Subcutaneous abdominal adipose tissue (tissue), 5 donors: Measurements from ENCODE around the gene PI4KA.

Source experiments
- H3K27ac ChIP-seq: one replicate; pipeline ENCODE4 v1.7.0; 2013; ENCODE audit warnings: low read depth, mild to moderate bottlenecking, inconsistent platforms, low read length, moderate library complexity
- H3K27me3 ChIP-seq, 5 donors: one replicate each; pipeline ENCODE4 v1.7.0; 2013; ENCODE audit warnings: low read length in 5 of 5, inconsistent platforms in 1 of 5; ENCODE audit not compliant: control insufficient read depth in 5 of 5, insufficient read depth in 4 of 5
- H3K36me3 ChIP-seq, 5 donors: one replicate each; pipeline ENCODE4 v1.7.0; 2013; ENCODE audit warnings: low read length in 5 of 5; ENCODE audit not compliant: control insufficient read depth in 5 of 5, insufficient read depth in 5 of 5
- H3K4me1 ChIP-seq, 5 donors: one replicate each; pipeline ENCODE4 v1.7.0; 2013; ENCODE audit warnings: low read length in 5 of 5, mild to moderate bottlenecking in 3 of 5, moderate library complexity in 1 of 5; ENCODE audit not compliant: control insufficient read depth in 5 of 5, insufficient read depth in 5 of 5
- H3K4me3 ChIP-seq, 5 donors: one replicate each; pipeline ENCODE4 v1.7.0; 2013; ENCODE audit warnings: low read length in 5 of 5, low read depth in 1 of 5
- H3K9ac ChIP-seq, 5 donors: one replicate each; pipeline ENCODE4 v1.7.0; 2013; ENCODE audit warnings: low read length in 5 of 5, mild to moderate bottlenecking in 4 of 5, moderate library complexity in 3 of 5
- H3K9me3 ChIP-seq, 5 donors: one replicate each; pipeline ENCODE4 v1.7.0; 2013; ENCODE audit warnings: low read length in 5 of 5; ENCODE audit not compliant: control insufficient read depth in 5 of 5
- donor health status: healthy.
- donor health status: healthy.
- donor health status: healthy.
- donor health status: healthy.
- donor health status: healthy.

The PI4KA gene

DNA sequence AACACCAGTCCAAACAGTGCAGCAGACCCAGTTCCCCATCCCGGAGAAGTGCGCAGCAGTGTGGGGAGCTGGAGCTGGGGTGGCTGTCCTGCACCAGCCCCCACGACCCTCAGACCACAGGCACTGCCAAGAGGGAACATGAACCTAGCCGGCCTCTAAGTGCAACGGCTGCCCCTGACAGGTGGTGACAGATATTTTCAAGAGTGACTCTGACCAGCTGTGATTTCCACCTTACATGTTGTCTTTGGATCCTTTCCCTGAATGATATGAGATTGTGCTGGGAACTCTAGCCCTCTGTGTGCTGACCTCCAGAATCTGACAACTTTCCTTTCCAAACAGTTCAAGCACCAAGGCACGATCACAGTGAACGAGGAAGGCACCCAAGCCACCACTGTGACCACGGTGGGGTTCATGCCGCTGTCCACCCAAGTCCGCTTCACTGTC, 72.1 kb downstream of the PI4KA start:
- Histone ChIP-seq H3K9ac (no peak overlapping the region), H3K27ac (no peak overlapping the region), H3K9me3 (no peaks in the 10 kb centered on the region), H3K4me3 (no peak overlapping the region), H3K27me3 (no peaks in the 10 kb centered on the region), H3K4me1 (peaks cover 0 to 3% (median 0%) of the 10 kb centered on the region in 5 donors), H3K36me3 (peaks cover 5 to 67% (median 39%) of the 10 kb centered on the region in 5 donors)

DNA sequence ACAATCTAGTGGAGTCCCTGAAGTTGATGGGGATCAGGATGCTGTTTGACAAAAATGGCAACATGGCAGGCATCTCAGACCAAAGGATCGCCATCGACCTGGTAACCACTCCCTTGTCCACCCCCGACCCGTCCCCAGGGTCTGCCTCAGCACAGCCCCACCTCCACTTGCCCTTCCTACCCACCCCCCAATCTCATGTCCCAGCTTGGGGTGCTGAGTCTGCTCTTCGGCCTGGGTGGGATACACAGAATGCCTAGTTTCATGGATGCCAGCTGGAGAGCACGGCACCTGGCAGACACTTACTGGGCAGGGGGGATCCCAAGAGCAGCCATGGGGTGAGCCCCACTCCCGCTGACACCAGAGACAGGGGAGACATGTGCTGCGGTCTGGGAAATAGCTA, 72.6 kb downstream of the PI4KA start:
- H3K27me3 ChIP-seq: no peaks in the 10 kb centered on the region
- H3K27ac ChIP-seq: no peak overlapping the region
- H3K9me3 ChIP-seq: no peaks in the 10 kb centered on the region
- H3K9ac ChIP-seq: no peak overlapping the region
- peaks cover 0 to 3% (median 0%) of the 10 kb centered on the region in 5 donors for H3K4me1 ChIP-seq
- H3K36me3 ChIP-seq: peaks cover 5 to 67% (median 40%) of the 10 kb centered on the region in 5 donors
- no peak overlapping the region for H3K4me3 ChIP-seq

DNA sequence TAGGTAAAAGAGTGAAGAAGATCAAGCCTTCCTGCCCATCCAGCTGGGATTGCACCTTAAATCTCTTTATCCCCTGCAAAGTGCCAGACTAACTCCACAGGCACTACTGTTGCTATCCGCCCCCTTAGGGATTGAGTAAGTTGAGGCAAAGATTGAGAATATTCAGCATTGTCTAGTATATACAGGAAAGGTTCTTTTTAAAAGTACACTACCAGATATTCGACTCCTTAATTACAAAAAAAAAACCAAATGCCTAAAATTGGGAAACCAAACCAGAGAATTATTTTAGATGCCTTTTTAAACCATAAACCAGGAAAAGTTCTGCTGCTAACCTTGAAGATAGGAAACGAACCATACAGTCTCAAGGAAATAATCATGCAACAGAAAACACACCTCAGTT, 73.2 kb downstream of the PI4KA start:
- Histone ChIP-seq H3K27me3 (no peaks in the 10 kb centered on the region), H3K27ac (no peak overlapping the region), H3K9me3 (no peaks in the 10 kb centered on the region), H3K9ac (no peak overlapping the region), H3K4me3 (no peak overlapping the region), H3K36me3 (peaks cover 5 to 66% (median 38%) of the 10 kb centered on the region in 5 donors), H3K4me1 (peaks cover 0 to 3% (median 0%) of the 10 kb centered on the region in 5 donors)

DNA sequence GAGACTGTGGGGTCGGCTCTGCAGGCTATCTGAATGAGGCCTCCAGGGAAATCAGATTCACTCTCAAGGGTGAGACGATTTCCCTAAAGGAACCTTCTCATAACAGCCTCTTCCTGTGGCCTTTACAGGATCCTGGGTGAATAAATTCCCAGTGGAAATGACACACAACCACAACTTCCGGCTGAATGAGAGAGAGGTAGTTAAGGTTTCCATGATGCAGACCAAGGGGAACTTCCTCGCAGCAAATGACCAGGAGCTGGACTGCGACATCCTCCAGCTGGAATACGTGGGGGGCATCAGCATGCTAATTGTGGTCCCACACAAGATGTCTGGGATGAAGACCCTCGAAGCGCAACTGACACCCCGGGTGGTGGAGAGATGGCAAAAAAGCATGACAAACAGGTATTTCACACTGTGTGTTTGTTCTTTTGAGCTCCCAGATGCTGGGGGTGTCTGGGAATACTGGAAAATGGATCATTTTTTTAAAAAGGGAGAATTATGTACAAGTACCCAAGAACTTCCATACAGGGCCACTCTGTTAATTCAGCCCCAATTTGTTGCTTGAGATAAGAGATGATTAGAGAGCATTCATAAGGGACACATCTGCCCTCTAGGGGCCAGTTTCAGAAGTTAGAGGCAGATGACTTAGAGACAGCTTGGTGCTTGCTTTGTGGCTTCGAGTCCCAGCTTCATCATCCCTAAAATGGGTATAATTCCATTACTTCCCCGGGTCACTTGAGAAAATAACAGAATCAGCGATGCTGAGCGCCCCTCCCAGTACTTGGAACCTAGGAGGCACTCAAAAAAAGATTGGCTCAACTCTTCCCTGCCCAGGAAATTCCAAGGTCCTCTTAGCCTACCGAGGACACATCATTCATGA, 74.5 kb downstream of the PI4KA start:
- Histone ChIP-seq H3K4me1 (peaks cover 0 to 7% (median 0%) of the 10 kb centered on the region in 5 donors), H3K9ac (no peak overlapping the region), H3K27ac (no peak overlapping the region)

DNA sequence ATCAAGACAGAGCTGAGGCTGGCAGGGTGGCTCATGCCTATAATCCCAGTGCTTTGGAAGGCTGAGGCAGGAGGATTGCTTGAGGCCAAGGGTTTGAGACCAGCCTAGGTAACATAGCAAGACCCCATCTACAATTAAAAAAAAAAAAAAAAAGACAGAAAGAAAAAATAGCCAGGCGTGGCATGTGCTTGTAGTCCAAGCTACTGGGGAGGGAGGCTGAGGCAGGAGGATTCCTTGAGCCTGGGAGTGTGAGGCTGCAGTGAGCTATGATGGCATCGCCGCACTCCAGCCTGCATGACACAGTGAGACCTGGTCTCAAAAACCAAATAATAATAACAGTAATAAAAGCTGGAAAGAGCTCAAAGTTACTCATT, 75.3 kb downstream of the PI4KA start:
- H3K4me1 ChIP-seq: peaks cover 0 to 7% (median 0%) of the 10 kb centered on the region in 5 donors
- H3K9me3 ChIP-seq: no peaks in the 10 kb centered on the region
- H3K27me3 ChIP-seq: no peaks in the 10 kb centered on the region
- no peak overlapping the region for H3K4me3 ChIP-seq
- H3K36me3 ChIP-seq: peaks cover 0 to 73% (median 43%) of the 10 kb centered on the region in 5 donors
- no peak overlapping the region for H3K27ac ChIP-seq
- no peak overlapping the region for H3K9ac ChIP-seq

More for the DNA sequence above, 74.5 kb downstream of the PI4KA start:
- Histone ChIP-seq H3K36me3 (peaks cover 0 to 73% (median 39%) of the 10 kb centered on the region in 5 donors), H3K9me3 (no peaks in the 10 kb centered on the region), H3K4me3 (no peak overlapping the region), H3K27me3 (no peaks in the 10 kb centered on the region)

DNA sequence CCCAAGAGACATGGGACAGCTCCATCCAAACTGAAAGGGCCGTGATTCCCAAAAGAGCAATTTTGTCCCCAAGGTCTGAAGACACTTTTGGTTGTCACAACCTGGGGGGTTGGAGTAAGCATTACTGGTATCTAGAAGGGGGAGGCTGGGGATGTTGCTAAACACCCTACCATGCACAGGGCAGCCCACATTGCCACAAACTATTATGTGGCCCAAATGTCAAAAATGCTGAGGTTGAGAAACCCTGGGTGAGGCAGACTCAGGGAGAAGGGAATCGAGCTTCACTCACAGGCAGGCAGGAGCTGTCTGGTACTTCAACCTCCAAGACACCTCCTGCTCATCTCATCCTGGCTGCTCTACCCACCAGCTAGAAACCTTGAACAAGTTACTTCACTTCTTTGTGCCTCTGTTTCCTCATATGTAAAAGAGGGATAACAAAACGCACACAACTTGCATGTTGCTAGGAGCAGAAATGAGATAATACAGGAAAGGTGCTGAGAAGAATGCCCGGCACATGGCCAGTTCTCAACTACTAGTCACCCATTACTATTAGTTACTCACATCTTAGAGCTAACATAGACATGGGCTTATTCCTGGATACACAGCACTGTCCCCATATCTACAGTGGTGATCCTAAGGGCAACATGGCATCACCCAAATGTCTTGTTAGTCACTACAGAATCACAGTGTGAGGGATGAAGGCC, 75.9 kb downstream of the PI4KA start:
- no peaks in the 10 kb centered on the region for H3K9me3 ChIP-seq
- H3K4me1 ChIP-seq: peaks cover 0 to 7% (median 0%) of the 10 kb centered on the region in 5 donors
- peaks cover 0 to 73% (median 38%) of the 10 kb centered on the region in 5 donors for H3K36me3 ChIP-seq
- H3K27me3 ChIP-seq: no peaks in the 10 kb centered on the region
- H3K9ac ChIP-seq: no peak overlapping the region
- no peak overlapping the region for H3K4me3 ChIP-seq
- H3K27ac ChIP-seq: no peak overlapping the region

DNA sequence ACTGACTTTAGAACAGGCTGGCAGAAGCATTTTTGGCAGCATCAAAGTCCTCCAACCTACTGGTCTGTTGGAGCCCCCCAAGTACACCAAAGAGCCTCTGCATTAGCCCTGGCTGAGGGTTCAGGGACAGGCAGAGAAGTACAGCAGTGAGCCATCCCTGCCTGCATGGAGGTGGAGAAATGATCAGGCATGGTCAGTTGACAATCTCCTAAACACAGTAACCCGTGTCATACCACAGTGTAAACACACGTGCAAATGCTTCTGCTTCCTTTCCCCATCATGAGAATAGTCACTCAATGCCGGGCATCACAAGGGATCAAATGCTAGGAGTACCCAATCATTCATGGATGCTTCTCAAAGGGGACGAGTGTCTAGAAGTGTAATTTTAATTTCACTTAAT, 76.5 kb downstream of the PI4KA start:
- H3K27me3 ChIP-seq: no peaks in the 10 kb centered on the region
- no peaks in the 10 kb centered on the region for H3K9me3 ChIP-seq
- no peak overlapping the region for H3K27ac ChIP-seq
- H3K4me3 ChIP-seq: no peak overlapping the region
- peaks cover 0 to 69% (median 31%) of the 10 kb centered on the region in 5 donors for H3K36me3 ChIP-seq
- H3K4me1 ChIP-seq: peaks cover 0 to 7% (median 0%) of the 10 kb centered on the region in 5 donors
- no peak overlapping the region for H3K9ac ChIP-seq

DNA sequence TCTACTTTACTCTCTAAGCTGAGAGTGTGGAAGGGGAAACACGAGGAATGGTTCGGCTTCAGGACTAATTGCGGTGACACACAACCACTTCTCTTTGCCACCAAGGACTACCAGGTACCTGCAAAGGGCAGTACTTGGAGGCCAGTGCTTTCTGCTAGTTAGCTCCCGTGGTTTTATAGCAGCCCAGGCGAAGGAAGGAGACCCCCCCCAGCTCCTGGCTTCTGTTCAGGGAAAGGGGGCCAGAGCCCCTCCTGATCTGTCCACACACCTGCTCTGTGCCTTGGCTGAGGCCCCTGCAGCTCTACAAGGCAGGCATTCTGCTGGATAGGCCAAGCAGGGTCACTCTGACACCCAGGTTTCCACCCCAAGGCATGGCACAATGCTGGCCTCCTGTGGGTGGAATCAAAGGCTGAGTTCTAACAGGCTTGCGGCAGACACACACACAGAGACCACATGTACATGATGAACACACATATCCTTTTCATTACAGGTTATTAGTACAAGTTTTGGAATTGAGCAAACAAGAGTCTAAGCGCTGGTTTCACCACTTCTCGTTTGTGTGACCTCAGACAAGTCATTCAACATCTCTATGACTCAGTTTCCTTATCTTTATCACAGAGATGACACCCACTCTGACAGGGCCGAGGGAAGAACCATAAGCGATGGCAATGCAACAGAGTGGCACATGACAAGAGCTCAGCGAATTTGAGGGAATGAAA, 77.2 kb downstream of the PI4KA start:
- no peak overlapping the region for H3K27ac ChIP-seq
- H3K4me1 ChIP-seq: peaks cover 0 to 7% (median 0%) of the 10 kb centered on the region in 5 donors

DNA sequence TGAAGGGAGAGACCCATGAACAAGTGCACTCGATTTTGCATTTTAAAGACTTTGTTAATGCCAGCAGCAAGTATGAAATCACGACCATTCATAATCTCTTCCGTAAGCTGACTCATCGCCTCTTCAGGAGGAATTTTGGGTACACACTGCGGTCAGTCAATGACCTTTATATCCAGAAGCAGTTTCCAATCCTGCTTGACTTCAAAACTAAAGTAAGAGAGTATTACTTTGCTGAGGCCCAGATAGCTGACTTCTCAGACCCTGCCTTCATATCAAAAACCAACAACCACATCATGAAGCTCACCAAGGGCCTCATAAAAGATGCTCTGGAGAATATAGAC, 78.8 kb downstream of the PI4KA start:
- Histone ChIP-seq H3K9me3 (no peaks in the 10 kb centered on the region), H3K9ac (no peak overlapping the region), H3K4me3 (no peak overlapping the region), H3K4me1 (peaks cover 0 to 7% (median 0%) of the 10 kb centered on the region in 5 donors), H3K36me3 (peaks cover 3 to 60% (median 20%) of the 10 kb centered on the region in 5 donors), H3K27me3 (no peaks in the 10 kb centered on the region), H3K27ac (no peak overlapping the region)

More for the DNA sequence above, 77.2 kb downstream of the PI4KA start:
- H3K9ac ChIP-seq: no peak overlapping the region
- peaks cover 0 to 63% (median 25%) of the 10 kb centered on the region in 5 donors for H3K36me3 ChIP-seq
- H3K9me3 ChIP-seq: no peaks in the 10 kb centered on the region
- H3K27me3 ChIP-seq: no peaks in the 10 kb centered on the region
- H3K4me3 ChIP-seq: no peak overlapping the region
